HepG2 (cell line): ENCODE data around the gene CCR2. TPM values are rescaled to one million over a fixed set of nuclear protein-coding genes. Genes with fewer than 3 reads are reported as not detected.

Experiments used
- ATAC-seq: fragments of 200-7000 bp; cut with Tn5 transposase; 3 replicates; pipeline ENCODE4 v1.9.1; 2020; ENCODE audit warnings: mild to moderate bottlenecking, moderate library complexity
- BruUV-seq: library from RNA; stranded (reverse); fragments of 400-500 nt; replicated peaks from 2 replicates; lab custom pipeline; 2021; lab: Mats Ljungman, UMichigan
- CTCF ChIA-PET: fragments of 300-600 bp; formaldehyde crosslinking; extraction: SDS; loops from one replicate; lab custom pipeline; 2021; ENCODE audit warnings: low total read pairs, inconsistent platforms, low intra/inter-chr PET ratio; lab: Yijun Ruan, JAX
- POLR2A ChIA-PET: fragments of 350-600 bp; sonication (Branson Sonifier 250); formaldehyde crosslinking; loops from one replicate; lab custom pipeline; 2020; ENCODE audit warnings: antibody characterized with exemption, inconsistent platforms; lab: Yijun Ruan, JAX
- DNase-seq: peaks from one replicate; pipeline ENCODE4 v3.0.0-alpha.2; 2015; ENCODE audit warnings: low spot score
- FAIRE-seq: peaks from 3 replicates; lab custom pipeline; 2011; peaks lifted over from hg19 to GRCh38; lab: Jason Lieb, UNC
- H2AFZ ChIP-seq: one replicate; pipeline ENCODE4 v1.6.1; 2011; ENCODE audit warnings: low read length, inconsistent platforms
- H3K27ac ChIP-seq: fragments of 300-600 bp; 3 replicates; pipeline ENCODE4 v1.8.0; 2011; ENCODE audit warnings: mixed run types, mild to moderate bottlenecking, mixed read lengths, low read length, inconsistent platforms; ENCODE audit not compliant: insufficient read depth; ENCODE audit errors: extremely low read length
- H3K27me3 ChIP-seq, 2 experiments: fragments of 200-600 bp in 1 of 2; 2 replicates in 1 of 2; 3 replicates in 1 of 2; pipeline versions ENCODE4 v1.6.0 to v1.8.0; 2011; ENCODE audit warnings: low read length in 2 of 2, mild to moderate bottlenecking in 2 of 2, moderate library complexity in 2 of 2, inconsistent platforms in 1 of 2; ENCODE audit not compliant: insufficient read depth in 2 of 2, control insufficient read depth in 1 of 2
- H3K36me3 ChIP-seq, 2 experiments: fragments of 200-600 bp in 1 of 2; replicated peaks in 1 of 2; 2 replicates in 1 of 2; 3 replicates in 1 of 2; pipeline versions ENCODE4 v1.5.1 to v1.8.0; 2011; ENCODE audit warnings: low read length in 2 of 2, inconsistent platforms in 1 of 2; ENCODE audit not compliant: insufficient read depth in 2 of 2, control insufficient read depth in 1 of 2
- H3K4me1 ChIP-seq: 2 replicates; pipeline ENCODE4 v1.5.1; 2012; ENCODE audit warnings: low read length, inconsistent platforms; ENCODE audit not compliant: insufficient read depth
- H3K4me2 ChIP-seq: 2 replicates; pipeline ENCODE4 v1.6.0; 2011; ENCODE audit warnings: low read depth, low read length, inconsistent platforms
- H3K4me3 ChIP-seq, 3 experiments: fragments of 200-600 bp in 1 of 3; sonication (generic), shearing (Covaris generic) in 1 of 3; replicated peaks in 1 of 3; 2 replicates each; pipeline ENCODE4 v1.5.1; 2011 to 2016; ENCODE audit warnings: low read length in 3 of 3, inconsistent platforms in 2 of 3, low read depth in 2 of 3, mild to moderate bottlenecking in 2 of 3, control low read depth in 1 of 3, mixed read lengths in 1 of 3; ENCODE audit not compliant: insufficient read depth in 1 of 3
- H3K79me2 ChIP-seq: one replicate; pipeline ENCODE4 v1.6.1; 2011; ENCODE audit warnings: low read length, inconsistent platforms; ENCODE audit not compliant: insufficient read depth
- H3K9ac ChIP-seq: 2 replicates; pipeline ENCODE4 v1.6.0; 2011; ENCODE audit warnings: mild to moderate bottlenecking, low read depth, low read length, inconsistent platforms; ENCODE audit not compliant: insufficient read depth
- H3K9me3 ChIP-seq: 2 replicates; pipeline ENCODE4 v1.5.1; 2012; ENCODE audit warnings: mild to moderate bottlenecking, low read length
- H4K20me1 ChIP-seq: 2 replicates; pipeline ENCODE4 v1.6.0; 2011; ENCODE audit warnings: inconsistent platforms, mild to moderate bottlenecking, low read length, moderate library complexity; ENCODE audit not compliant: insufficient read depth
- CBFB ChIP-seq: sonication (generic); formaldehyde crosslinking; IDR thresholded peaks from 2 replicates; pipeline ENCODE4 v1.4.0; 2020; ENCODE audit warnings: missing genetic modification reagents
- E2F5 ChIP-seq: sonication (generic); formaldehyde crosslinking; conservative IDR thresholded peaks from 2 replicates; pipeline ENCODE4 v1.4.0; 2020; ENCODE audit warnings: missing genetic modification reagents
- HOMEZ ChIP-seq: IDR thresholded peaks from 2 replicates; pipeline ENCODE4 v1.6.1; 2016; ENCODE audit warnings: low read depth
- TBP ChIP-seq: sonication (generic); formaldehyde crosslinking; IDR thresholded peaks from 2 replicates; pipeline ENCODE4 v1.5.0; 2020; ENCODE audit warnings: missing genetic modification reagents
- TFE3 ChIP-seq: IDR thresholded peaks from 2 replicates; pipeline ENCODE4 v1.6.1; 2016
- TGIF2 ChIP-seq: IDR thresholded peaks from 2 replicates; pipeline ENCODE4 v1.6.1; 2016; ENCODE audit warnings: control low read depth, missing compliant biosample characterization
- ZC3H13 ChIP-seq: sonication (generic); formaldehyde crosslinking; IDR thresholded peaks from 2 replicates; pipeline ENCODE4 v1.8.1; 2023; ENCODE audit warnings: mild to moderate bottlenecking, missing genetic modification reagents, moderate library complexity
- ZKSCAN5 ChIP-seq: sonication (generic); formaldehyde crosslinking; IDR thresholded peaks from 2 replicates; pipeline ENCODE4 v1.5.1; 2020; ENCODE audit warnings: mild to moderate bottlenecking, missing genetic modification reagents
- ZMAT5 ChIP-seq: sonication (generic); formaldehyde crosslinking; IDR thresholded peaks from 2 replicates; pipeline ENCODE4 v1.5.0; 2020; ENCODE audit warnings: mild to moderate bottlenecking, low read depth, missing genetic modification reagents, borderline replicate concordance
- ZNF430 ChIP-seq: sonication (generic); formaldehyde crosslinking; IDR thresholded peaks from 2 replicates; pipeline ENCODE4 v1.9.0; 2021; ENCODE audit warnings: mild to moderate bottlenecking, missing genetic modification reagents
- ZNF792 ChIP-seq: IDR thresholded peaks from 2 replicates; pipeline ENCODE4 v1.6.1; 2016
- ZSCAN21 ChIP-seq: sonication (generic); formaldehyde crosslinking; IDR thresholded peaks from 2 replicates; pipeline ENCODE4 v1.8.0; 2022; ENCODE audit warnings: mild to moderate bottlenecking, missing genetic modification reagents, moderate library complexity, borderline replicate concordance
- ZSCAN29 ChIP-seq: sonication (generic); formaldehyde crosslinking; conservative IDR thresholded peaks from 2 replicates; pipeline ENCODE4 v1.4.0; 2020; ENCODE audit warnings: mild to moderate bottlenecking, missing genetic modification reagents
- WGBS: methylation state at CpG from one replicate; pipeline ENCODE4 v1.1.6; 2017; ENCODE audit warnings: low lambda C conversion rate; 5-methylcytosine and 5-hydroxymethylcytosine counted together
- in situ Hi-C: cut with HindIII; loops from 2 replicates; pipeline ENCODE4 v1.10.0; 2017; ENCODE audit warnings: low pct_unique_long_range_greater_than_20kb; ENCODE audit not compliant: extremely low pct_ligation_motif_present
- intact Hi-C: fragments of 100-400 bp; cut with micrococcal nuclease; formaldehyde crosslinking; loops from one replicate; pipeline ENCODE4 v1.10.0; 2022; ENCODE audit not compliant: unreplicated experiment
- polyA plus RNA-seq, 8 experiments: library from polyadenylated mRNA; depleted of rRNA in 3 of 8; stranded (reverse) in 7 of 8; unstranded in 1 of 8; fragments of >200 nt; fragmentation: Illumina TruSeq in 4 of 8; extraction: Trizol in 4 of 8; gene quantifications; 2 replicates each; pipeline versions ENCODE4 v1.2.1 to v1.2.3, GENCODE V29; 2011 to 2016; ENCODE audit warnings: low read depth in 4 of 8, missing spikeins in 1 of 8, mixed read lengths in 1 of 8; ENCODE audit not compliant: insufficient read depth in 1 of 8
- total RNA-seq, 5 experiments: library from RNA; depleted of rRNA; stranded (reverse); fragments of >200 nt; fragmentation: Illumina TruSeq; extraction: Trizol; gene quantifications; 2 replicates each; pipeline ENCODE4 v1.2.3, GENCODE V29; 2016; ENCODE audit warnings: low read depth in 1 of 5

CCR2 gene
- total and polyA plus RNA-seq, 2 of the 13 experiments (the other 11 are each of a cell fraction or from before 2014, with no cell fraction given) = not detected

GRCh38 chr3:46335541-46335940 is 18.4 kb upstream of the CCR2 start:
- ChIA-PET POLR2A (no interaction called here), CTCF (no interaction called here)
- in situ Hi-C loops (no loop called here), intact Hi-C loops (no loop called here)
- Histone ChIP-seq H3K9ac (no peak overlapping the region), H3K9me3 (peaks cover 29% of the 10 kb centered on the region), H2AFZ (no peak overlapping the region), H3K79me2 (no peaks in the 10 kb centered on the region), H3K4me3 (no peak overlapping the region), H3K27ac (no peak overlapping the region), H3K36me3 (no peaks in the 10 kb centered on the region), H3K4me1 (no peaks in the 10 kb centered on the region), H3K4me2 (no peak overlapping the region), H3K27me3 (0 out of 5 replicates have a peak, but pooled peaks cover 0 to 3% of the 10 kb centered on the region in 2 experiments), H4K20me1 (no peaks in the 10 kb centered on the region)
- 0% methylated on average over 3 of the region's 3 CpGs for WGBS
- ATAC-seq = no peak
- DNase-seq = no peak
- FAIRE-seq = no peak
- BruUV-seq = no TSS peak
- TF ChIP-seq ZNF792 (CRISPR knock-in tag) (no peak), TFE3 (CRISPR knock-in tag) (no peak), ZNF430 (CRISPR knock-in tag) (no peak), ZC3H13 (no peak), TBP (CRISPR knock-in tag) (no peak), TGIF2 (CRISPR knock-in tag) (no peak), HOMEZ (CRISPR knock-in tag) (no peak), ZSCAN21 (CRISPR knock-in tag) (no peak), E2F5 (CRISPR knock-in tag) (no peak), CBFB (no peak), ZMAT5 (CRISPR knock-in tag) (no peak), ZKSCAN5 (CRISPR knock-in tag) (no peak), ZSCAN29 (no peak)
